NCI-H446 (cell line): ENCODE data around the gene EPO.
A peak's percentile ranks its signal among the peaks of the same experiment; 100 is the strongest.
"Not testable (repeated sequence)": the region's sequence is repeated elsewhere in the genome, so short reads cannot be mapped to it uniquely, and the experiment has no call there.

Experiments
- DNase-seq, 2 experiments: peaks; one replicate each; lab custom pipeline; 2025; lab: John Stamatoyannopoulos, UW

Gene EPO

GRCh38 chr7:100705753-100706671, 14.3 kb upstream of the EPO start, which contains the start of gene POP7:
POP7 (plus strand) TSS chr7:100706121; CDS start chr7:100706831, 710 bp downstream.
- peak; percentile 93 to 98 for DNase-seq

DNA sequence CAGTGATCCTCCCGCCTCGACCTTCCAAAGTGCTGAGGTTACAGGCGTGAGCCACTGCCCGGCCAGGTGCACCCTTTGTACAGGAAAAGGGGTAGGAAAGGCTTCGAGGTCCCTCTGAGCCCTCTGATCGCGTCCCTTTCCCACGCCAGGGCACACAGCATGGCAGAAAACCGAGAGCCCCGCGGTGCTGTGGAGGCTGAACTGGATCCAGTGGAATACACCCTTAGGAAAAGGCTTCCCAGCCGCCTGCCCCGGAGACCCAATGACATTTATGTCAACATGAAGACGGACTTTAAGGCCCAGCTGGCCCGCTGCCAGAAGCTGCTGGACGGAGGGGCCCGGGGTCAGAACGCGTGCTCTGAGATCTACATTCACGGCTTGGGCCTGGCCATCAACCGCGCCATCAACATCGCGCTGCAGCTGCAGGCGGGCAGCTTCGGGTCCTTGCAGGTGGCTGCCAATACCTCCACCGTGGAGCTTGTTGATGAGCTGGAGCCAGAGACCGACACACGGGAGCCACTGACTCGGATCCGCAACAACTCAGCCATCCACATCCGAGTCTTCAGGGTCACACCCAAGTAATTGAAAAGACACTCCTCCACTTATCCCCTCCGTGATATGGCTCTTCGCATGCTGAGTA, 13.5 kb upstream of the EPO start:
- no peak for DNase-seq

DNA sequence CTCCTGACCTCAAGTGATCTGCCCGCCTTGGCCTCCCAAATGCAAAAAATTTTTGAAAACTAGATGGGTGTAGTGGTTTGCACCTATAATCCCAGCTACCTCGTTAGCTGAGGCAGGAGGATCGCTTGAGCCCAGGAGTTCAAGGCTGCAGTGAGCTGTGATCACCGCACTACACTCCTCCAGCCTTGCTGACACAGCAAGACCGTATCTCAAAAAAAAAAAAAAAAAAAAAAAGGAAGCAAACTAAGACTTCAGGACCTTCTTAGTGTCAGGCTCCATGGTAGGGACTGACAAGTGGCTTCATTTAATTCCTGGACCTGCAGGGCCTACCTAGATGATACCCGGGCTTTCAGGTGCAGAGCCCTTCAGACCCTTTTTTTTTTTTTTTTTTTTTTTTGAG, 11.9 kb upstream of the EPO start:
- no peak for DNase-seq

GRCh38 chr7:100710452-100710851, 9.8 kb upstream of the EPO start:
- no peak for DNase-seq

DNA sequence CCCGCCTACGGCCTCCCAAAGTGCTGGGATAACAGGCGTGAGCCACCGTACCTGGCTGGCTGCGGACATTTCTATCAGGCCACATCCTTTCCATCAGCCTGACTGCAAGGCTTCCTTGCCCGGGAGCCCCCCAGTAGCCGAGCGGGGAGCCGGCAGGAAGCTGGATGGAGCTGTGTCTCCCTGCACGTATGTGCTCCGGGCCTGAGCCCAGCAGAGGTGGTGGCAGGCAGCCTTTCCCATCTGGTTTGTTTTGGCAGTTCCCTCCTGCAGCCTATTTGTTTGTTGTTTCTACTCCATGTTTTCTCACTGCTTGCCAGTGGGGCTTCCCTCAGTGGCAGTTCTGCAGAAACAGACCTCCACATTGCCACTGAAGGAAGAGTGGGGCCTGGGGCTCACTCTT, 8.9 kb upstream of the EPO start:
- DNase-seq, result no peak

GRCh38 chr7:100714725-100715124, 5.5 kb upstream of the EPO start:
- no peak for DNase-seq

- DNase-seq, result not testable (repeated sequence)
These were observed 3.2 kb upstream of the EPO start for GRCh38 chr7:100717073-100717472.

DNA sequence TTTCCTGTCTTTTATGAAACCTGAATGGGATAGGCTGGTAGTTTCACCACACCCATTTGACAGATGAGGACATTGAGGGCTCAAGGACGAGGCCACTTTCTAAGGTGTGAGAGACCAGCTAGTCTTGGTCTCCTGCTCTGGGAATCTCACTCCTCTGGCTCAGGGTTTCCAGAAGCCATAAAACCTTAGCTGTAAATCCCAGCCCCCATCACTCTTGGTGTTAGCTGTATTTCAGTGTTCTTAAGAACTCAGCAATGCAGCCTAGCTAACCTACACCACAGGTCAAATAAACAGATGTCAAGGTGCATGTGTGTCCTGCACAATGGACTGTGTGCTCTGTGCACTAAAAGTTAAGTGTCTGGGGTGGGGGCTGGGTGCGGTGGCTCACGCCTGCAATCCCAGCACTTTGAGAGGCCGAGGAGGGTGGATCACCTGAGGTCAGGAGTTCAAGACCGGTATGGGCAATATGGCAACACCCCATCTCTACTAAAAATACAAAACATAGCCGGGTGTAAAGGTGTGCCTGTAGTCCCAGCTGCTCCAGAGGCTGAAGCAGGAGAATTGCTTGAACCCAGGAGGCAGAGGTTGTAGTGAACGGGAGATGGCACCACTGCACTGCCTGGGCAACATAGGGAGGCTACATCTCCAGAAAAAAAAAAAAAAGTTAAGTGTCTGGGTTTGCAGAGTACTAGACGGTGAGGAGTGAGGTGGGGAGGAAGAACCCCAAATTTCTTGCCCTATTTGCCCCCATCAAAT, 567 bp upstream of the EPO start:
- no peak for DNase-seq

DNA sequence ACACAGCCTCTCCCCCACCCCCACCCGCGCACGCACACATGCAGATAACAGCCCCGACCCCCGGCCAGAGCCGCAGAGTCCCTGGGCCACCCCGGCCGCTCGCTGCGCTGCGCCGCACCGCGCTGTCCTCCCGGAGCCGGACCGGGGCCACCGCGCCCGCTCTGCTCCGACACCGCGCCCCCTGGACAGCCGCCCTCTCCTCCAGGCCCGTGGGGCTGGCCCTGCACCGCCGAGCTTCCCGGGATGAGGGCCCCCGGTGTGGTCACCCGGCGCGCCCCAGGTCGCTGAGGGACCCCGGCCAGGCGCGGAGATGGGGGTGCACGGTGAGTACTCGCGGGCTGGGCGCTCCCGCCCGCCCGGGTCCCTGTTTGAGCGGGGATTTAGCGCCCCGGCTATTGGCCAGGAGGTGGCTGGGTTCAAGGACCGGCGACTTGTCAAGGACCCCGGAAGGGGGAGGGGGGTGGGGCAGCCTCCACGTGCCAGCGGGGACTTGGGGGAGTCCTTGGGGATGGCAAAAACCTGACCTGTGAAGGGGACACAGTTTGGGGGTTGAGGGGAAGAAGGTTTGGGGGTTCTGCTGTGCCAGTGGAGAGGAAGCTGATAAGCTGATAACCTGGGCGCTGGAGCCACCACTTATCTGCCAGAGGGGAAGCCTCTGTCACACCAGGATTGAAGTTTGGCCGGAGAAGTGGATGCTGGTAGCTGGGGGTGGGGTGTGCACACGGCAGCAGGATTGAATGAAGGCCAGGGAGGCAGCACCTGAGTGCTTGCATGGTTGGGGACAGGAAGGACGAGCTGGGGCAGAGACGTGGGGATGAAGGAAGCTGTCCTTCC, 620 bp downstream of the EPO start:
- DNase-seq, result no peak

DNA sequence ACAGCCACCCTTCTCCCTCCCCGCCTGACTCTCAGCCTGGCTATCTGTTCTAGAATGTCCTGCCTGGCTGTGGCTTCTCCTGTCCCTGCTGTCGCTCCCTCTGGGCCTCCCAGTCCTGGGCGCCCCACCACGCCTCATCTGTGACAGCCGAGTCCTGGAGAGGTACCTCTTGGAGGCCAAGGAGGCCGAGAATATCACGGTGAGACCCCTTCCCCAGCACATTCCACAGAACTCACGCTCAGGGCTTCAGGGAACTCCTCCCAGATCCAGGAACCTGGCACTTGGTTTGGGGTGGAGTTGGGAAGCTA, 1.2 kb downstream of the EPO start:
- DNase-seq, result no peak

- DNase-seq, result no peak
These were observed 2.4 kb downstream of the EPO start for GRCh38 chr7:100722480-100723212.

DNA sequence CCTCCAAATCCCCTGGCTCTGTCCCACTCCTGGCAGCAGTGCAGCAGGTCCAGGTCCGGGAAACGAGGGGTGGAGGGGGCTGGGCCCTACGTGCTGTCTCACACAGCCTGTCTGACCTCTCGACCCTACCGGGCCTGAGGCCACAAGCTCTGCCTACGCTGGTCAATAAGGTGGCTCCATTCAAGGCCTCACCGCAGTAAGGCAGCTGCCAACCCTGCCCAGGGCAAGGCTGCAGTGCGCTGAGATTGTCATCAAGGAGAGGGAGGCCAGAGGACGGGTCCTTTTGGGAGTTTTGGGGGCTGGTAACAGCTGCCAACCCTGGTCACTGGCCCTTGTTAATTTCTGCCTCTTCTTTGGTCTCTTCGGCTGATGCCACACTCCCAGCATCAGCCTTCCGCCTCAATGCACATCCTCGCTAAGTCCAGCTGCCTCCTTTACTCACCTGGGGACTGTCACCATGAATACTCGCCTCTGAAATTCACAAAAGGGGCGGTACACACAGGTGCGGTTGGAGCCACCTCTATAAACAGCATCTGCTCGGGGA, 3.5 kb downstream of the EPO start:
- DNase-seq, result no peak

DNA sequence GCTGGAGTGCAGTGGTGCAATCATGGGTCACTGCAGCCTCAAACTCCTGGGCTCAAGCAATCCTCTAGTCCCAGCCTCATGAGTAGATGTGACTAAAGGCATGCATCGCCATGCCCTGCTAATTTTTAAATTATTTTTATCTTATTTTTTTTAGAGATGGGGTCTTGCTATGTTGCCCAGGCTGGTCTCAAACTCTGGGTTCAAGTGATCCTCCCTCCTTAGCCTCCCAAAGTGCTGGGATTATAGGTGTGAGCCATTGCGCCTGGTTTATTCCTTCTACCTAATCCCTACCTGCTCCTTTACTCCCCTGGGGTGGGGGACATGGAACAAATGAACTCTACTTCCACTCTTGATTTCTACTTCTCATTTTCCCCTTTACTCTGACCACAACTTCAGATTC, 4.1 kb downstream of the EPO start:
- DNase-seq, result not testable (repeated sequence)

GRCh38 chr7:100726996-100727761, 6.9 kb downstream of the EPO start:
- DNase-seq, result no peak

DNA sequence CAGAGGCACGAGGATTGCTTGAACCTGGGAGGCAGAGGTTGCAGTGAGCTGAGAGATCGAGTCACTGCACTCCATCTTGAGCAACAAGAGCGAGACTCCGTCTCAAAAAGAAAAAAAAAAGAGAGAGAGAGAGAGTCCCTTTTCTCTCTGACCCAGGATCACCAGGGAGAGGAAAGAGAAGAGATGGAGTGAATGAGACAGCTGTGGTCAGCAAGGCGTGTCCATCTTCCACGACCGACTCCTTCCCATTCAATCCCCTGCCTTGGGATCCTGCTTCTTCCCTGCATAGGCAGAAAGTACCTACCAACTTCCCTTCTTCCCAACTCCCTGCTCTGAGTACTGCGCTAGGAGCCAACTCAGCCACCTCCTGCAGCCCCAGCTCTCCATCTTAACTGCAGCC, 7.9 kb downstream of the EPO start:
- DNase-seq, result no peak

DNA sequence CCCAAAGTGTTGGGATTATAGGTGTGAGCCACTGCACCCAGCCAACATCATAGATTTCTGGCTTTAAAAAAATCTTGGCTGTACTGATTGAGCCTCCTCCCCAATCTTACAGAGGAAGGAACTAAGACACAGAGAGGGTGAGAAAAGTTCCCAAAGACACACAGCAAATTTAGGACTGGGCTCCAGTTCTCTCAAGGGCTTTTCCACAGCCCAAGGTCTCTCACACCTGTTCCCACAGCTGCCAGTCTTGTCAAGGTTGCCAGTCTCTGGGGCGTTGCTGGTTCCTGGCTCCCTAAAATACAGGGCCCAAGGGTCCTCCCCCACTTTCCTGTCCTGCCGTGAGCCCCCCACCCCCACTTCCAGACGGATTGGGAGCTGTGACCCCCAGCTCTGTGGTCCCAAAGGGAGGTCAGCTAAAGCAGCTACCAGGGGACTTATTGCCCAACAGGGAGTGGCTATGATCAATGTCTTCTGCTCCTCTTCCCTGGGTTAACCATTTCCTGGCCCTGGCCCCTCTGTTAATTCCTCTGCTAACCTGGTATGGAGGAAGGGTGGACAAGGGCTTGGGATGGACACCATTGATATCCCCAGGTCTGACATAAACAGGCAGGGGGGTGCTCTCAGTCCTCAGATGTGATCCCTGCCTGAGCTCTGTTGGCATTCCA, 10.0 kb downstream of the EPO start:
- no peak for DNase-seq

DNA sequence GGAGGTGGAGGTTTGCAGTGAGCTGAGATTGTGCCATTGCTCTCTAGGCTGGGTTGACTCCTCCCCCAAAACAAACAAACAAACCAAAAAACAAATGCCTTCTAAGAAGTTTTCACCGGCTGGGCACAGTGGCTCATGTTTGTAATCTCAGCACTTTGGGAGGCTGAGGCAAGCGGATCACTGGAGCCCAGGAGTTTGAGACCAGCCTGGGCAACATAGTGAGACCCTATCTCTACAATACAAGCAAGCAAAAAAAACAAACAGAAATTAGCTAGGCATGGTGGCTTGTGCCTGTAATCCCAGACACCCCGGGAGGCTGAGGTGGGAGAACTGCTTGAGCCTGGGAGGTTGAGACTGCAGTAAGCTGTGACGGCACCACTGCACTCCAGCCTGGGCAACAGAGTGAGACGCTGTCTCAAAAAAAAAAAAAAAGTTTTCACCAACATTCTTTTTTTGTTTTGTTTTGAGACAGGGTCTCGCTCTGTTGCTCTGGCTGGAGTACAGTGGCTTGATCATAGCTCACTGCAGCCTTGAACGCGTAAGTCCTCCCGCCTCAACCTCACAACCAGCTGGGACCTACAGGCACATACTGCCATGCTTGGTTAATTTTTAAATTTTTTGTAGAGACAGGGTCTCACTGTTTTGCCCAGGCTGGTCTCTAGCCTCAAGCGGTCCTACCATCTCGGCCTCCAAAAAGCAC, 11.8 kb downstream of the EPO start:
- no peak for DNase-seq

DNA sequence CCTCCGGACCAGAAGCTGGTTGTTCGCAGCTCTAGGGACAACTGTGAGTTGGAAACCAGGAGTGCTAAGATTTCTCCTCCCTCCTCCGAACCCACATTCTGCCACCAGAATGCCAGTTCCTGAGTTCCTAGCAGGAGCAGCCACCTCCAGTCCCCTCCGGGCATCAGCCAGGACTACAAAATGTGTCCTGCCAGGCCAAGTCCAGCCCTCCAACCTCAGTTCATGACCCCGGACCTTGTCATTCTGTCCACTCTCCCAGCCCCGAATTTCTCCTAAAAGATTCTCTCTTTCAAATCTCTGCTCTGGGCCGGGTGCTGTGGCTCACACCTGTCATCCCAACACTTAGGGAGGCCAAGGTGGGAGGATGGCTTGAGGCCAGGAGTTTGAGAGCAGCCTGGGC, 15.5 kb downstream of the EPO start:
- no peak for DNase-seq

- no peak for DNase-seq
These were observed 16.4 kb downstream of the EPO start for GRCh38 chr7:100736671-100737070.
